ENCODE measurements around the gene ARPC4.

DNA sequence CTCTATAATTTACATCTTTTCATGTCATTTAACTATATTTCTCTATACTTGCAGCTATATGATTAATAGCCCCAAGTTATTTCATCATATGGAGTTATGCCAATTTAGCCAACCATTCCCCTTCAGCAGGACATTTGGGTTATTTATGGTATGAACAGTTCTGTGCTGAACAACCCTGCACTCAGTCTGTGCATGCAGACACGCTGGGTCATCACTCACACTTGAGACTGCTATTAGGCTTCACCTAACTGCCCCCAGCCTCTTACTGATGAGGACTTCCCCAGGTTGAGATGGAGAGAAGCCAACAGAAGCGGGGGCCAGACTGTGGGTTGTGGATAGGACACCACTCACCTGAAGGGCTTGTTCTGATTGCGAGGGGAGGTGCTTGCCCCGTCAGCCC is 7.9 kb upstream of the ARPC4 start:
- TF ChIP-seq MAZ (IDR thresholded peaks at IDR 0.05; ENCODE audit: borderline replicate concordance, low read depth, low read length) (no peak), MAFK (IDR thresholded peaks at IDR 0.05; ENCODE audit: partially characterized antibody) (no peak)

Measured in A549 (cell line).